GM19099 (cell line): ENCODE data around the gene GNPNAT1.

ENCODE experiments used
- POLR2A ChIP-seq: IDR thresholded peaks from 3 replicates; pipeline ENCODE4 v1.6.1; 2011; ENCODE audit warnings: low read depth; ENCODE audit not compliant: insufficient read length; ENCODE audit errors: extremely low read depth

GNPNAT1 gene

DNA sequence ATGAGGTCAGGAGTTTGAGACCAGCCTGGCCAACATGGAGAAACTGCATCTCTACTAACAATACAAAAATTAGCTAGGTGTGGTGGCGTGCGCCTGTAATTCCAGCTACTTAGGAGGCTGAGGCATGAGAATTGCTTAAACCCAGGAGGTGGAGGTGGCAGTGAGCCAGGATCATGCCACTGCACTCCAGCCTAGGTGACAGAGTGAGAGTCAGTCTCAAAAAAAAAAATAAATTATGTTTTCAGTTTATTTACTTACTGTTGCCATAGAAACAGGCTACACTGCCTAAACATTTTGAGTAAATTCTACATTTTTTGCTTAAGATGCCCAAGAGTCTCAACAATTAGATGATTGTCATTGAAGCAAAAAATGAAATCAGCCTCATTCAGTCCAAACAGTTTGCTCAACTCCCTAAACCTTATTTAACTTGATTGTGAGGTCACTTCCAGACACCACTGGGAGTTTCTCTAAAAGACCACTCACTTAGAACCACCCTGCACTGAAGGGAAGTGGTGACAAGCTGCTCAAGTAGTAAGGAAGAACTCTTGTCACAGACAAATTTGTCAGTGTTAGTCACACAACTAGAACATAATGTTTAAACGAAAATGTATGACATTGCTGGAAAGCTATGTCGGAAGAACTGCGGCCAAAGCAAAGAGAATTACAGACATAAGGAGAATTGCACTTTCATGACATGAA, 9.8 kb upstream of the GNPNAT1 start:
- TF ChIP-seq POLR2A = no peak

DNA sequence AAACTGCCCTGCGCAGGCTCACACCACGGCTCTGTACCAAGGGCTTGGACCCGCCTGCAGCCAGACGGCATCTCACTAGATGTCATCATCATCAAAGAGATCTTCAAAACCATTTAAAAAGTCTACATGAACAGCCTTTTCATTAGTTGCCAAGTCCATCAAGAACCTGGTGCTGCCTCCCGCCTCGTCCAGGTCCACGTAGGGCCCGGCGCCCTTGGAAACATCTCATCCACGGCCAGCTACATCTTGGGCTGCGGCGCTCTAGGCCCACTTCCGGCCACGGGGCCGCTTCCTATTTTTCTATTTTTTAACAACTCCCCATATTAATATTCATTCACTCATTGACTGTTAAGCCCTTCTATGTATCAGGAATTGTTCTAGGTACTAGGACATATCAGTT, 7.4 kb upstream of the GNPNAT1 start:
- no peak for TF ChIP-seq POLR2A

DNA sequence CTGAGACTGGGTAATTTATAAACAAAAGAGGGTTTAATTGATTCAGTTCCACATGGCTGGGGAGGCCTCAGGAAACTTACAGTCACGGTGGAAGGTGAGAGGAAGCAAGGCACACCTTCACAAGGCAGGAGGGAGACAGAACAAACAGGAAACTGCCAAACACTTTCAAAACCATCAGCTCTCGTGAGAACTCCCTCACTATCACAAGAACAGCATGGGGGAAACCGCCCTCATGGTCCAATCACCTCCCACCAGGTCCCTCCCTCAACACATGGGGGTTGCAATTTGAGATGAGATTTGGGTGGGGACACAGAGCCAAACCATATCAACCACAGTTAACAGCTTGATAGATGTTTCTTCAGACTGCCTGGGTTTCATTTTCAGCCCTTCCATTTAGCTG, 6.2 kb upstream of the GNPNAT1 start:
- no peak for TF ChIP-seq POLR2A

DNA sequence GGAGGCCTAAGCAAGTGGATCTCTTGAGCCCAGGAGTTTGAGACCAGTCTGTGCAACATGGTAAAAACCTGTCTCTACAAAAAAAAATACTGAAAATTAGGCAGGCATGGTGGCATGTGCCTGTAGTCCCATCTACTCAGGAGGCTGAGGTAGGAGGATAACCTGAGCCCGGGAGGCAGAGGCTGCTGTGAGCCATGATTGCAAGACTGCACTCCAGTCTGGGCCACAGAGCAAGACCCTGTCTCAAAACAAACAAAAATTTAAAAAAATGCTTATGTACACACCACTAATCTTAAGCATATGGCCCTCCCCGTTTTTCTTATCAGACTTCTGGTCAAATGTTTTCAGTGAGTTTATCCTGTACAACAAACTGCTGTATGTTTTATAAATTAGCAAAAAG, 1.7 kb upstream of the GNPNAT1 start:
- TF ChIP-seq POLR2A = no peak

DNA sequence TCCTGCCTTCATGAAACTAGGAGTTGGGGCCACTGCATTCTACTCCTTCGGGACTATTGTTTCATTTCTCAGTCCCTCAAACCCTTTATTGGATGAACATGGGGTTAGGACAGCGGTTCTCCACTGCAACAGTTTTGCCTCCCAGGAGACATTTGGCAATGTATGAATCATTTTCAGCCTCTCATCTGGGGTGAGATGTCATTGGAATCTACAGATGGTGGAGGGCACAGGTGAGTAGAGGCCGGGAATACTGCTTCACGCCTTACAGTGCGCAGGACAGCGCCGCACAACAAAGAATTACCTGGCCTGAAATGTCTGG, 649 bp upstream of the GNPNAT1 start:
- TF ChIP-seq POLR2A = no peak

DNA sequence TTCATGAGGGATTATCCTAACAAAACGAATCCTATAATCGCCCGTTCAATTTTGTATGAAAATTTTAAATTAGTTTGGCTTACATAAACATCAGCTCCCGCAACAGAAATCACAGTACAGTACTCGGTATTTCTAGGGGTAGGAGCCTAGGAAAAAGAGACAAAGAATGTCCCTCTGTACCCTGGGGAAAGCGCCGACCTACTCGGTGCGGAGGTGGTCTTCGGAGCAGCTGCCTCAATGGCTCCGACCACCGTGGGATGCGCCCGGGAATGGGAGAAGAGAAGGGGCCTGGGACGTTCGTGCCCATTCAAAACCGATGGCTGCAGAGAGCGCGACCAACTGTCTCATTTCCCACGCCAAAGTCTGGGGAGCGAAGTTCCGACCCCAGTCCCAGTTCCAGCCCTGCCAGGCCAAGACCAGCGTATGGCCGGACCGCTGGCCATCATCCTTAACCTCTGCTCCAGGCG, 618 bp downstream of the GNPNAT1 start:
- no peak for TF ChIP-seq POLR2A

DNA sequence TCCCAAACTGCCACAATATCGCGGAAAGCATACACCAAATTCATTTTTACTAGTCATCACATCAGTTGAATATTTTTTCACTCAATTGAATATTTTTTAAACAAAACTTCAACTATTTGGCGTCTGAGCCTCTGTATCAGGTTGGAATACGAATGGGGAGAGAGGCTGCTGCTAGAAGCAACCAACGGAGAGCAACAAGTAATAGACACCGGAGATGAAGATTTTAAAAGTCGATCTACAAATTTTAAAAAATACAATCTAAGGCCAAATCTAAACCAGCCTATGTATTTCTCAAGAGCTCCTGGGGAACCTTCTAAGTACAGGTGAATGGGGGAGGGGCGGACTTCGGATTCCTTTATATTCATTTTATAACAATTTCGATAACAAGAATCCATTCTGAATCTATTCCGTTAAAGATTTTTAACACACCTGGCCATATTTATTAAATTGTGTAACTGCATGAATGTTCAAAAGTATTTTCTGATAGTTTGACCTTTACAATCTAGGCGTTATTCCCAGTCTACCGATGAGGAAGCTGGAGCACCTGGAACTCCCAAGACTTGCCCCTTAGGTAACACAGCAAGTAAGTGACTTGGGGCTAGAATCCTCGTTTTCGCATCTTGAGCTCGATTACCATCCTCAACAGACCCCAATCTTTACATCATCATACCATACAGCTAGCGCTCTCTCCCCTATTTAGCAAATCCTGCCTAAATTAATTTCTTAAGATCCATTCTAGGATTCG, 1.2 kb downstream of the GNPNAT1 start:
- no peak for TF ChIP-seq POLR2A

DNA sequence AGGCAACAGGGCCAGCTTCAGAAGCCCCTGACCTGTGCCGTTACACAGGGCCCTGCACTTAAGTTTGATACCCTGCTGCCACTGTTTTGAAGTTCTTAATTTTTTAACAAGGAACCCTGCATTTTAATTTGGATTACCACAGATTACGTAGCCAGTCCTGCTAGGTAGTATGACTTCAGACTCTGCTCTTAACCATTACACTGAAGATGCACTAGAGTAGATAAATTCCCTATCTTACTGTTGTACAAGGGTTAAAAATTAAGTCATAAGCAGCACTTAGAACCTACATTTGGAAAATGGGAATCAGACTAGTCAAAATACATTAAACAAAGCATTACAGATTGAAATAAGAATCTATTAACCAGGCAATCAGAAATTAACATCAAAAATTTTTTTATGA, 2.3 kb downstream of the GNPNAT1 start:
- TF ChIP-seq POLR2A = no peak

DNA sequence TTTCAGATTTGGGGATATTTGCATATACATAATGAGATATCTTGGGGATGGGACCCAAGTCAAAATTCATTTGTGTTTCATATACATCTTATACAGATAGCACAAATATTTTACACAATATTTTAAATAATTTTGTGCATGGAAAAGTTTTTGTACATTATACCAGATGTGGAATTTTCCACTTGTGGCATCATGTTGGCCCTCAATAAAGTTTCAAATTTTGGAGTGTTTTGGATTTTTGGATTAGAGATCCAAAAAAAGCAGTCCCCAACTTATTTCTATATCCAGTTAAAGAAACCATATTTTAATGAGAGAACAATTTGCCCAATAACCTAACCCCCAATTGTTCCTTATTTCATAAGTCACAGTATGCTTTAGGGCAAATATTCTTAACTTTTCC, 4.5 kb downstream of the GNPNAT1 start:
- no peak for TF ChIP-seq POLR2A

DNA sequence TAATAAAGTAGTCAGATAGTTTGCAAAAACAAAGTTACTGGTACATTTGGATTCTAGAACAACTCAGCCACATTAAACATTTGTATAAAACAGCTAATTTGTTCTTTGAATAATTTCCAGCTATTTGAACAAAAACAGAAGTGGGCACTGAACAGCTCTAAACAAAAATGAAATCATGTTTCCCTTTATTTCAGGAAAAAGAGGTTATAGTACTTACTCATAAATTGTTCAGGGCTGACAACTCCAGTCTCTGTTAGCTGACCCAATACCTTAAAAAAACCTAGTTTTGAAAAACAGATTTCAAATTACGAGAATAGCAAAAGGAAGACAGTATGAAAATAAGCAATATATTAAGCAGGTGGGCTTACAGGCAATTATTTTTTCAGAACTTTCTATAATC, 8.2 kb downstream of the GNPNAT1 start:
- no peak for TF ChIP-seq POLR2A

DNA sequence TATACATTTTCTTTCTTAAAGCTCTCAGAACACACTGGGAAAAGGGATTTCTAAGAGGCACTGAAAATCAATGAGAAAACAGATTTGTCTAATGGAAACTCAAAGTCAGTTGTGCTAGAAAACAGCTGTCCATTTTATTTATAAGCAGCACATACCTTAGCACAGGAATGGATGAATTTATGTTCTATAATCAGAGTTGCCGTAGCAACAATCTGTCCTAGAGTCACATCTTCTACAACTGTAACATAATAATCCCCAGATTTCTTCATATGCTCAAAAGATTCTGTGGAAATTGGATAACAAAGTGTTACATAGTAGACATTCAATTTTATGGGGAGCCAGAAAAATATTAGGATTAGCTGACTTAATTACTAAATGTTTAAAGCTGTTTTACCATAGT, 9.8 kb downstream of the GNPNAT1 start:
- no peak for TF ChIP-seq POLR2A

DNA sequence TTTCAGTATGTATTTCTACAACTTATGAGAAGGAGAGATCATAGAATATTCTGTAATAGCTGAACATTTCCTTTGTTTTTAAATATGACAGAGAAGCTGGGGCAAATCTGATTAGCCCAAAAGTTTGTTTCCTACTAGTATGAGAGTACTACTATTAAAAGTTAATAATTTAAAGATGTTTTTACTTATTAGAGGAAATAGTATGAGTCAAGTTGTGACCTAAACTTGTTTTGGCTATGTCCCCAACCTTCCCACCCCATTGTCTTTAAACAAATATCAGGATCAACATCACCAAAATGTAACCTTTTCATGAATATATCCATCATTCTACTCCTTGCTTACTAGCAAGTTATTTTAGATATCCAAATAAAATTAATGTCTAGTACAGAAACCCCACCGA, 10.5 kb downstream of the GNPNAT1 start:
- no peak for TF ChIP-seq POLR2A

DNA sequence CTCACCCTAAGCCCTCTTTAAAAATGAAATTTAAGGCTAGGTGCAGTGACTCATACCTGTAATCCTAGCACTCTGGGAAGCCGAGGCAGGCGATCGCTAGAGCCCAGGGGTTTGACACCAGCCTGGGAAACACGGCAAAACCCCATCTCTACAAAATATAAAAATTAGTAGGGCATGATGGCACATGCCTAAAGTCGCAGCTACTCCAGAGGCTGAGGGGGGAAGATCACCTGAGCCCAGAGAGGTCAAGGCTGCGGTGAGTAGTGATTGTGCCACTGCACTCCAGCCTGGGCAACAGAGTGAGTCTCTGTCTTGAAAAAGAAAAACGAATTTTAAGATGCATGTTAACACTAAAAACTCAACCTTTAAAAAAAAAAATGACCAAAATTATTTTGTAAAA, 12.7 kb downstream of the GNPNAT1 start:
- no peak for TF ChIP-seq POLR2A

DNA sequence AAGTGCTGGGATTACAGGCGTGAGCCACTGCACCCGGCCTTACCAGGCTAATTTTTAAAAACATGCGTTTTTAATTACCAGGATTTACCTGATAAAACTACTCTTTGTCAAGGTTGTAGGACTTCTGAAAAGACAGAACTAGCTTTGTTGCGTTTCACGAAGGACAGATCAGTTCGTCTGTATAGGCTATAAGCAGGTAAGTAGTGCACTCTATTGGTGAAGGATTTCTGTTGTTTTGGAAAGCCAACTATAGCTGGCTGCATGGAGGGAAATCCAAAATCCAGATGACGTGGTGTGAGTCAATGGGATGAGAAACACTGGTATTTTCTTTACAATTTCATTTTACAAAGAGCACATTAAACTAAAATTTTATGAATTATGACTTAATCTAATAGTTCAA, 14.6 kb downstream of the GNPNAT1 start:
- no peak for TF ChIP-seq POLR2A

DNA sequence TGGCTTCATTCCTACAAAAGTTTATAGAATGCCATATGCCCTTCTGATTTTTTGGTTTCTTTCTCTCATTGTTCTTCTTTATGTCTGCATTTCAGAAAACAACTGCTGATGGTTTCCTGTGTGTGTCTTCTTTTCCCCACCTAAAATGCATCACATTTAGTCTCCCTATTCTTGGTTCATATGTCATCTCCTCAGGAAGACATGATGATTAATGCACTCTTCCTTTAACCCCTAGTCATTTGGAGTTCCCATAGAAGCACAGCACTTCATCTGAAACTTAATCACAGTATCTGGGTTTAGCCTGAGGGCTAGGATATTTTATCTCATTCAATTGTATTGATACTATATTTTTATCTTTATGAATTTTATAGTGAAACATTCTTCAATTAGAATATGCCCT, 21.5 kb downstream of the GNPNAT1 start:
- TF ChIP-seq POLR2A = no peak

DNA sequence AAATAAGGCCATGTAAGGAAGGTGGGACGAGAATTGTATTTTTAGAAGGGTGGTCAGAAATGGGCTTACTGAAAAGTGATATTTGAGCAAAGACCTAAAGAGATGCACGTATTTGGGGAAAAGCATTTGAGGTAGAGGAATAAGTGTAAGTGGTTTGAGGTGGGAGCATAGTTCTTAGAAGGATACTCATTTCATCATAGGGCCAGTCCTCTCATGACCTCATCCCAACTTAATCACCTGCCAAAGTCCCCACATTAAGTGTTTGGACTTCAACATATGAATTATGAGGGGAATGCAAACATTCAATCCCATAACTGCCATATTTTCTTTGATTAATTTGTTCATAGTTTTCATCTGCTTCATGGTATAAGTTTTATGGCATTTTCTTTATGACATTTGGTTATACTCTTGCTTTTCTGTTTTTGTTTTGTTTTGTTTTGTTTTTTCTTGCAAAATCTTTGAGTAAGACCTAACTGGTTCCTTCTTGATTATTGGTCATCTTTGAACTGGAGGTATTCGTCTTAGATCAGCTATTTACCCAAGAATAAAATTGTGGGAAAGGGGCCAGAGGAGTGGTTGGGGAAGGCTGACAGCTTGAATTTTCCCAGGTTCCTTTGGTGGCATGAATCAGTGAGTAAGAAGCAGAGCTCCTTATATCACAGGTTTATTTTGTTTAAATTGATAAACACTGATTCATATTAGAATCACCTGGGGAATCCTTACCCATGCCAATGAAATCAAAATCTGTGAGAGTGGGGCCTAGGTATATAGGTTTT, 24.2 kb downstream of the GNPNAT1 start:
- no peak for TF ChIP-seq POLR2A
